ENCODE data around the gene HLA-DRA.

DNA sequence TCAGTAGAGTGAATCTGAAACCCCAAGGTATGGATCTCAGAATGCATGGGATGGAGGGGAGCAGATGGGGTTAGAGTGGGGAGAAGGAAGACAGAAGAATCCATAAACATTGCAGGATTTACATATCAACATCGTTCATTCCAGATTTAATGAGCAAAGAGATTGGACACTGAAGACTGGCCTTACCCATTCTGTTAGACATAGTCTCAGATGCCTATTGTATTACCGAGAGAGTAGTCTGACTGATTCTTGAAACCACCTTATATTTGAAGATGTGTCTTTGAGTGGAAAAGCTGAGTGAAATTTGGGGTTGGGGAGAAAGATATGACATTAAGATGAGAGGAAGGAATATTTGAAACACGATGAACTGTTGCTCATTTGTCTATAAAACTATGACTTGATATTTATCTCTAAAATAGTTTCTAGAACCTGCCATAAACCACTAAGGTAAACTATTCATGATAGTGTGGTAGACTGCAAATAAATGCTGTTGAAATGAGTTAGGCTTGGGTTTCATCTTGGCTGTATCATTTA, 5.7 kb downstream of the HLA-DRA start:
- TF ChIP-seq CTCF (conservative IDR thresholded peaks at IDR 0.05) (no peak), ZFX (IDR thresholded peaks at IDR 0.05) (no peak)

Data from C4-2B (cell line).